Mesendoderm (in vitro differentiated cells): ENCODE measurements around the gene YIF1A.
"Not testable (repeated sequence)": the region's sequence is repeated elsewhere in the genome, so short reads cannot be mapped to it uniquely, and the experiment has no call there.

Experiments used
- DNase-seq: peaks from one replicate; pipeline ENCODE4 v3.0.0; 2013
- H2AK5ac ChIP-seq: 2 replicates; pipeline ENCODE4 v1.6.1; 2013; ENCODE audit warnings: low read length, inconsistent platforms
- H2BK120ac ChIP-seq: 2 replicates; pipeline ENCODE4 v1.6.1; 2013; ENCODE audit warnings: low read depth, mild to moderate bottlenecking, low read length, moderate library complexity, mixed read lengths
- H2BK15ac ChIP-seq: replicated peaks from 2 replicates; pipeline ENCODE4 v1.6.1; 2013; ENCODE audit warnings: low read depth, mild to moderate bottlenecking, moderate library complexity
- H2BK5ac ChIP-seq: 2 replicates; pipeline ENCODE4 v1.6.1; 2013; ENCODE audit warnings: low read length, inconsistent platforms
- H3K18ac ChIP-seq: 2 replicates; pipeline ENCODE4 v1.6.1; 2013; ENCODE audit warnings: mild to moderate bottlenecking, low read length, mixed read lengths
- H3K23ac ChIP-seq: one replicate; pipeline ENCODE4 v1.6.1; 2013; ENCODE audit warnings: low read length
- H3K27ac ChIP-seq: 2 replicates; pipeline ENCODE4 v1.5.1; 2013; ENCODE audit warnings: low read depth, mild to moderate bottlenecking, inconsistent platforms, low read length, moderate library complexity
- H3K27me3 ChIP-seq: 2 replicates; pipeline ENCODE4 v1.6.1; 2013; ENCODE audit warnings: low read length, control low read depth, mild to moderate bottlenecking, inconsistent platforms; ENCODE audit not compliant: insufficient read depth, poor library complexity
- H3K36me3 ChIP-seq: 2 replicates; pipeline ENCODE4 v1.6.1; 2013; ENCODE audit warnings: low read length, inconsistent platforms; ENCODE audit not compliant: control insufficient read depth, insufficient read depth
- H3K4ac ChIP-seq: one replicate; pipeline ENCODE4 v1.6.1; 2013; ENCODE audit warnings: low read depth, mild to moderate bottlenecking, low read length, moderate library complexity
- H3K4me1 ChIP-seq: 2 replicates; pipeline ENCODE4 v1.6.1; 2013; ENCODE audit warnings: low read depth, low read length, inconsistent platforms; ENCODE audit not compliant: control insufficient read depth
- H3K4me2 ChIP-seq: 2 replicates; pipeline ENCODE4 v1.6.1; 2013; ENCODE audit warnings: low read length
- H3K4me3 ChIP-seq: 2 replicates; pipeline ENCODE4 v1.5.1; 2013; ENCODE audit warnings: mild to moderate bottlenecking, low read length
- H3K56ac ChIP-seq: one replicate; pipeline ENCODE4 v1.6.1; 2013; ENCODE audit warnings: low read length
- H3K79me1 ChIP-seq: 2 replicates; pipeline ENCODE4 v1.6.1; 2013; ENCODE audit warnings: low read length, inconsistent platforms
- H3K79me2 ChIP-seq: 2 replicates; pipeline ENCODE4 v1.6.1; 2013; ENCODE audit warnings: mild to moderate bottlenecking, low read length; ENCODE audit not compliant: control insufficient read depth, insufficient read depth
- H3K9ac ChIP-seq: 2 replicates; pipeline ENCODE4 v1.6.1; 2013; ENCODE audit warnings: low read length, inconsistent platforms
- H4K5ac ChIP-seq: one replicate; pipeline ENCODE4 v1.6.1; 2013; ENCODE audit warnings: low read length
- H4K8ac ChIP-seq: one replicate; pipeline ENCODE4 v1.6.1; 2013; ENCODE audit warnings: low read depth, mild to moderate bottlenecking, control low read depth, low read length, moderate library complexity
- WGBS: extraction: QIAGEN DNeasy Blood & Tissue Kit; methylation state at CpG from one replicate; pipeline ENCODE4 v1.1.7; 2013; ENCODE audit warnings: low lambda C conversion rate, missing lambda C conversion rate; ENCODE audit not compliant: insufficient coverage; ENCODE audit errors: extremely low coverage; 5-methylcytosine and 5-hydroxymethylcytosine counted together

YIF1A gene

GRCh38 chr11:66259956-66260355 lies 29.0 kb downstream of the YIF1A start:
- H3K4me2 ChIP-seq, result no peak overlapping the region
- H2AK5ac ChIP-seq, result no peak overlapping the region
- no peak overlapping the region for H3K27ac ChIP-seq
- no peak overlapping the region for H3K9ac ChIP-seq
- H3K4ac ChIP-seq, result no peak overlapping the region
- H4K8ac ChIP-seq, result no peak overlapping the region
- no peak overlapping the region for H2BK120ac ChIP-seq
- H2BK5ac ChIP-seq, result no peak overlapping the region
- H3K79me1 ChIP-seq, result peaks cover 13% of the 10 kb centered on the region
- WGBS, result no CpG with 5 or more reads among the region's 4 CpGs
- peaks cover 1% of the 10 kb centered on the region for H3K79me2 ChIP-seq
- no peak overlapping the region for H4K5ac ChIP-seq
- H2BK15ac ChIP-seq, result no peak overlapping the region
- DNase-seq, result no peak
- H3K4me1 ChIP-seq, result peaks cover 4% of the 10 kb centered on the region
- H3K36me3 ChIP-seq, result peaks cover 16% of the 10 kb centered on the region
- no peaks in the 10 kb centered on the region for H3K27me3 ChIP-seq
- H3K56ac ChIP-seq, result no peak overlapping the region
- no peak overlapping the region for H3K18ac ChIP-seq
- no peak overlapping the region for H3K4me3 ChIP-seq
- no peak overlapping the region for H3K23ac ChIP-seq

- no peak for DNase-seq
- Histone ChIP-seq H3K56ac (peak overlapping the region; percentile 96), H2BK5ac (no peak overlapping the region), H3K27me3 (no peaks in the 10 kb centered on the region), H3K18ac (no peak overlapping the region), H3K23ac (no peak overlapping the region), H3K79me1 (peaks cover 13% of the 10 kb centered on the region), H2AK5ac (no peak overlapping the region), H4K8ac (no peak overlapping the region), H3K27ac (no peak overlapping the region), H2BK120ac (no peak overlapping the region), H3K36me3 (peaks cover 15% of the 10 kb centered on the region), H4K5ac (no peak overlapping the region), H3K4me3 (no peak overlapping the region), H3K4ac (no peak overlapping the region), H3K4me1 (peaks cover 4% of the 10 kb centered on the region), H2BK15ac (no peak overlapping the region), H3K4me2 (no peak overlapping the region), H3K9ac (peak overlapping the region; percentile 98), H3K79me2 (peaks cover 1% of the 10 kb centered on the region)
- no CpG with 5 or more reads among the region's 2 CpGs for WGBS
Observed at GRCh38 chr11:66259225-66259624, 29.7 kb downstream of the YIF1A start.

- no CpG with 5 or more reads among the region's 28 CpGs for WGBS
- no peak for DNase-seq
- H3K27ac ChIP-seq, result peak overlapping the region; percentile 9
Observed at GRCh38 chr11:66258473-66258893, 30.5 kb downstream of the YIF1A start.

GRCh38 chr11:66253081-66253480 lies 35.9 kb downstream of the YIF1A start:
- H3K56ac ChIP-seq, DNase-seq, H4K5ac ChIP-seq, H3K18ac ChIP-seq, H3K4me1 ChIP-seq, H3K9ac ChIP-seq, H3K4me2 ChIP-seq, H3K4ac ChIP-seq, H2BK120ac ChIP-seq, H3K36me3 ChIP-seq, H3K27ac ChIP-seq, H3K79me1 ChIP-seq, H3K4me3 ChIP-seq, H3K23ac ChIP-seq, H3K79me2 ChIP-seq, H3K27me3 ChIP-seq, H2BK15ac ChIP-seq, H2AK5ac ChIP-seq, H4K8ac ChIP-seq, H2BK5ac ChIP-seq: not testable (repeated sequence)
- no CpG with 5 or more reads among the region's 6 CpGs for WGBS

More at GRCh38 chr11:66258473-66258893, 30.5 kb downstream of the YIF1A start:
- Histone ChIP-seq H3K18ac (no peak overlapping the region), H3K79me1 (peaks cover 13% of the 10 kb centered on the region), H3K4me3 (peak overlapping the region; percentile 70), H4K8ac (no peak overlapping the region), H3K56ac (peak overlapping the region; percentile 96), H3K4me1 (peaks cover 4% of the 10 kb centered on the region), H3K4me2 (peak overlapping the region; percentile 76), H2AK5ac (peak overlapping the region; percentile 69), H2BK5ac (no peak overlapping the region), H3K79me2 (peaks cover 1% of the 10 kb centered on the region), H2BK120ac (no peak overlapping the region), H2BK15ac (no peak overlapping the region), H4K5ac (no peak overlapping the region), H3K36me3 (peaks cover 15% of the 10 kb centered on the region), H3K9ac (peak overlapping the region; percentile 98), H3K23ac (peak overlapping the region; percentile 68), H3K4ac (no peak overlapping the region), H3K27me3 (no peaks in the 10 kb centered on the region)

- H3K36me3 ChIP-seq, result no peaks in the 10 kb centered on the region
- no peaks in the 10 kb centered on the region for H3K27me3 ChIP-seq
- no peak overlapping the region for H3K9ac ChIP-seq
- no peaks in the 10 kb centered on the region for H3K79me1 ChIP-seq
- no peak overlapping the region for H2BK15ac ChIP-seq
- DNase-seq, result no peak
- peaks cover 2% of the 10 kb centered on the region for H3K4me1 ChIP-seq
- H3K4me3 ChIP-seq, result no peak overlapping the region
- no peak overlapping the region for H2BK5ac ChIP-seq
- H3K79me2 ChIP-seq, result no peaks in the 10 kb centered on the region
- H3K4me2 ChIP-seq, result no peak overlapping the region
- no peak overlapping the region for H2AK5ac ChIP-seq
- no peak overlapping the region for H3K18ac ChIP-seq
- no peak overlapping the region for H3K23ac ChIP-seq
- H4K5ac ChIP-seq, result no peak overlapping the region
- H2BK120ac ChIP-seq, result no peak overlapping the region
- no CpG with 5 or more reads among the region's 7 CpGs for WGBS
- H3K56ac ChIP-seq, result no peak overlapping the region
- no peak overlapping the region for H3K4ac ChIP-seq
- H4K8ac ChIP-seq, result no peak overlapping the region
- H3K27ac ChIP-seq, result no peak overlapping the region
Observed at GRCh38 chr11:66251809-66252208, 37.1 kb downstream of the YIF1A start.

- H3K9ac ChIP-seq, result no peak overlapping the region
- H3K4ac ChIP-seq, result no peak overlapping the region
- H3K79me2 ChIP-seq, result no peaks in the 10 kb centered on the region
- H3K4me3 ChIP-seq, result no peak overlapping the region
- no CpG with 5 or more reads among the region's 6 CpGs for WGBS
- no peak overlapping the region for H3K56ac ChIP-seq
- no peaks in the 10 kb centered on the region for H3K4me1 ChIP-seq
- no peak overlapping the region for H2BK5ac ChIP-seq
- H3K18ac ChIP-seq, result no peak overlapping the region
- H3K23ac ChIP-seq, result no peak overlapping the region
- H3K27ac ChIP-seq, result no peak overlapping the region
- no peaks in the 10 kb centered on the region for H3K36me3 ChIP-seq
- no peak overlapping the region for H4K5ac ChIP-seq
- H2AK5ac ChIP-seq, result no peak overlapping the region
- H3K4me2 ChIP-seq, result no peak overlapping the region
- no peaks in the 10 kb centered on the region for H3K79me1 ChIP-seq
- DNase-seq, result no peak
- no peaks in the 10 kb centered on the region for H3K27me3 ChIP-seq
- H4K8ac ChIP-seq, result no peak overlapping the region
- no peak overlapping the region for H2BK15ac ChIP-seq
- no peak overlapping the region for H2BK120ac ChIP-seq
Observed at GRCh38 chr11:66248903-66249302, 40.0 kb downstream of the YIF1A start.
